Tibial nerve (tissue), 4 donors: ENCODE measurements around the gene SLC8A2. TPM values are rescaled to one million over a fixed set of nuclear protein-coding genes. Genes with fewer than 3 reads are reported as not detected.

Source experiments
- DNase-seq, 2 donors: peaks; one replicate each; pipeline ENCODE4 v3.0.0-alpha.2; 2019; ENCODE audit warnings: low spot score in 2 of 2
- H3K27ac ChIP-seq, 4 donors: fragments of 200-600 bp; sonication (generic) in 3 of 4; one replicate each; pipeline ENCODE4 v1.5.1; 2017 to 2019; ENCODE audit warnings: mild to moderate bottlenecking in 1 of 4
- H3K27me3 ChIP-seq, 2 donors: fragments of 200-600 bp; sonication (generic) in 1 of 2; one replicate each; pipeline versions ENCODE4 v1.5.1 to v1.6.0; 2017 to 2019
- H3K36me3 ChIP-seq, 3 donors: fragments of 200-600 bp; sonication (generic); one replicate each; pipeline ENCODE4 v1.5.1; 2018 to 2019
- H3K4me1 ChIP-seq, 4 donors: fragments of 200-600 bp; sonication (generic) in 3 of 4; one replicate each; pipeline ENCODE4 v1.5.1; 2017 to 2019
- H3K4me3 ChIP-seq, 4 donors: fragments of 200-600 bp; sonication (generic) in 3 of 4; one replicate each; pipeline ENCODE4 v1.5.1; 2017 to 2019; ENCODE audit warnings: mild to moderate bottlenecking in 1 of 4, moderate library complexity in 1 of 4
- H3K9me3 ChIP-seq, 4 donors: fragments of 200-600 bp; sonication (generic) in 3 of 4; one replicate each; pipeline ENCODE4 v1.5.1; 2017 to 2019
- CTCF ChIP-seq, 5 experiments: fragments of 200-600 bp in 3 of 5; fragments of 450-650 bp in 2 of 5; sonication (generic) in 3 of 5; IDR thresholded peaks; one replicate each; pipeline ENCODE4 v1.5.1; 2016 to 2019; ENCODE audit warnings: antibody characterized with exemption in 5 of 5, mild to moderate bottlenecking in 3 of 5, moderate library complexity in 2 of 5
- EP300 ChIP-seq, 2 donors: sonication (generic); formaldehyde crosslinking; IDR thresholded peaks; one replicate each; pipeline ENCODE4 v1.6.1; 2017; ENCODE audit warnings: antibody characterized with exemption in 2 of 2, mild to moderate bottlenecking in 1 of 2
- POLR2A ChIP-seq, 2 donors: fragments of 450-650 bp; IDR thresholded peaks; one replicate each; pipeline ENCODE4 v1.6.1; 2017; ENCODE audit warnings: antibody characterized with exemption in 2 of 2, mild to moderate bottlenecking in 2 of 2, moderate library complexity in 2 of 2
- WGBS, 2 donors: methylation state at CpG; one replicate each; pipeline ENCODE4 v1.1.5; 2018; 5-methylcytosine and 5-hydroxymethylcytosine counted together
- total RNA-seq, 4 donors: library from RNA; depleted of rRNA; stranded (reverse); fragments of >200 nt; gene quantifications; one replicate each; pipeline ENCODE4 v1.1.0, GENCODE V29; 2016

SLC8A2 gene
- total RNA-seq, 4 donors from 2014 or later: not detected

- DNase-seq: no peak
- no peaks in the 10 kb centered on the region for H3K4me1 ChIP-seq
- no peaks in the 10 kb centered on the region for H3K9me3 ChIP-seq
- H3K4me3 ChIP-seq: no peak overlapping the region
- WGBS, 2 donors: 75 to 79% methylated on average over 8 of the region's 8 CpGs
- no peak overlapping the region for H3K27ac ChIP-seq
- TF ChIP-seq EP300 (IDR thresholded peaks at IDR 0.05): no peak
- TF ChIP-seq CTCF (IDR thresholded peaks at IDR 0.05): no peak
- no peak for TF ChIP-seq POLR2A (IDR thresholded peaks at IDR 0.05)
- H3K36me3 ChIP-seq: peaks cover 0 to 19% (median 0%) of the 10 kb centered on the region in 3 donors
- peaks cover 0 to 38% of the 10 kb centered on the region in 2 donors for H3K27me3 ChIP-seq
Measured at GRCh38 chr19:47411101-47411500, 60.6 kb downstream of the SLC8A2 start.

GRCh38 chr19:47408156-47408938, 63.3 kb downstream of the SLC8A2 start:
- H3K4me1 ChIP-seq: no peaks in the 10 kb centered on the region
- DNase-seq: no peak
- no peak for TF ChIP-seq POLR2A (IDR thresholded peaks at IDR 0.05)
- no peak for TF ChIP-seq EP300 (IDR thresholded peaks at IDR 0.05)
- TF ChIP-seq CTCF (IDR thresholded peaks at IDR 0.05): no peak
- H3K27ac ChIP-seq: no peak overlapping the region
- H3K9me3 ChIP-seq: no peaks in the 10 kb centered on the region
- no peak overlapping the region for H3K4me3 ChIP-seq
- 91 to 95% methylated on average over 14 of the region's 14 CpGs for WGBS, 2 donors
- H3K27me3 ChIP-seq: peaks cover 0 to 45% of the 10 kb centered on the region in 2 donors
- H3K36me3 ChIP-seq: peaks cover 0 to 8% (median 0%) of the 10 kb centered on the region in 3 donors

- Histone ChIP-seq H3K9me3 (no peaks in the 10 kb centered on the region), H3K4me1 (no peaks in the 10 kb centered on the region), H3K36me3 (peaks cover 0 to 8% (median 0%) of the 10 kb centered on the region in 3 donors), H3K27me3 (peaks cover 0 to 50% of the 10 kb centered on the region in 2 donors), H3K4me3 (no peak overlapping the region), H3K27ac (no peak overlapping the region)
- TF ChIP-seq POLR2A (IDR thresholded peaks at IDR 0.05) (no peak), EP300 (IDR thresholded peaks at IDR 0.05) (no peak), CTCF (IDR thresholded peaks at IDR 0.05) (no peak)
- DNase-seq: no peak
- 34 to 36% methylated on average over 8 to 14 of the region's 14 CpGs for WGBS, 2 donors
Measured at GRCh38 chr19:47407417-47407774, 64.3 kb downstream of the SLC8A2 start.

GRCh38 chr19:47406711-47407416, 64.8 kb downstream of the SLC8A2 start:
- 22 to 28% methylated on average over 44 to 46 of the region's 47 CpGs for WGBS, 2 donors
- H3K36me3 ChIP-seq: peaks cover 0 to 8% (median 0%) of the 10 kb centered on the region in 3 donors
- no peak overlapping the region for H3K27ac ChIP-seq
- no peaks in the 10 kb centered on the region for H3K4me1 ChIP-seq
- H3K9me3 ChIP-seq: no peaks in the 10 kb centered on the region
- DNase-seq: no peak
- peaks cover 0 to 51% of the 10 kb centered on the region in 2 donors for H3K27me3 ChIP-seq
- no peak for TF ChIP-seq POLR2A (IDR thresholded peaks at IDR 0.05)
- TF ChIP-seq EP300 (IDR thresholded peaks at IDR 0.05): no peak
- no peak for TF ChIP-seq CTCF (IDR thresholded peaks at IDR 0.05)
- H3K4me3 ChIP-seq: no peak overlapping the region

GRCh38 chr19:47405854-47406417, 65.8 kb downstream of the SLC8A2 start:
- Histone ChIP-seq H3K4me1 (no peaks in the 10 kb centered on the region), H3K9me3 (no peaks in the 10 kb centered on the region), H3K4me3 (no peak overlapping the region), H3K27me3 (peaks cover 0 to 51% of the 10 kb centered on the region in 2 donors), H3K36me3 (peaks cover 0 to 8% (median 0%) of the 10 kb centered on the region in 3 donors), H3K27ac (no peak overlapping the region)
- DNase-seq: no peak
- TF ChIP-seq EP300 (IDR thresholded peaks at IDR 0.05): no peak
- no peak for TF ChIP-seq CTCF (IDR thresholded peaks at IDR 0.05)
- TF ChIP-seq POLR2A (IDR thresholded peaks at IDR 0.05): no peak
- WGBS, 2 donors: 94 to 97% methylated on average over 5 of the region's 5 CpGs
